ENCODE data around the gene VSTM4.

VSTM4 gene

DNA sequence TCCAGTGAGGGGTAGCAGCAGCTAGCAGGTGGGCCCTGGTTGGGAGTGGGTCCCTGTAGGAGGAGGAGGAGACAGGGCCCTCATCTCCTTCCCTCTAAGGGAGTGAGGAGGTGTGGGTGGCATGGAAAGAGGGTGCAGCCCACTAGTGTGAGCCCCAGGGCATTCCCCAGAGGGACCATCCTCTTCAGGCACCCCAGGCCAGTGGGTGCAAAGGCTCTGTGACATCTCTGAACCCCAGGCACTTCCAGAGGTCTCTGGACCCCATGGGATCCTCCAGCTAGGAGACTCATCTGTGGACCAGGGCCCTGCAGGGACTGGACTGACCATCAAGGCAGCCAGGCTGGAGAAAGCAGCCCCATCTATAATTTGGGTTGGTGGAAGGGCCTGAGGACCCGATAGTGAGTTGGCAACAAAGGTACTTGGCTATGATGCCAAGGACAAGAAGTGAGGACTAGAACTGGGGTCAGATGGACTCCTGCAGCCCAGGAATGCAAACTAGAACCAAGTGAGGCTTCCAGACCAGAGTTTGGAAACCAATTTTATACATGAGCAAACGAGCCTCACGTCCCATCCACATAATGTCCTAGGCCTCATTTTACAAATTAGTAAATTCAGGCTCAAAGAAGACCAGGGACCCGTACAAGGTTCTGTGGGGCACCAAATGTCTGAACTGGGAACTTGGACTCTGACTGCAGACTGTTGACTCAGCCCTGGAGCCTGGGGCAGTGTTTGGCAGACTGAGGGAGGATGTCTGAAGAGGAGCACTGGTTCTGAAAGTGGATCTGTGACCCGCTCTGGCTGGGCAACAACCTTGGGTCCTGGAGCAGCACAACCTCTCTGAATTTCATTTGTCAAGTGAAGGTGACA lies 1.4 kb upstream of the VSTM4 start:
- DNase-seq, result no peak

DNA sequence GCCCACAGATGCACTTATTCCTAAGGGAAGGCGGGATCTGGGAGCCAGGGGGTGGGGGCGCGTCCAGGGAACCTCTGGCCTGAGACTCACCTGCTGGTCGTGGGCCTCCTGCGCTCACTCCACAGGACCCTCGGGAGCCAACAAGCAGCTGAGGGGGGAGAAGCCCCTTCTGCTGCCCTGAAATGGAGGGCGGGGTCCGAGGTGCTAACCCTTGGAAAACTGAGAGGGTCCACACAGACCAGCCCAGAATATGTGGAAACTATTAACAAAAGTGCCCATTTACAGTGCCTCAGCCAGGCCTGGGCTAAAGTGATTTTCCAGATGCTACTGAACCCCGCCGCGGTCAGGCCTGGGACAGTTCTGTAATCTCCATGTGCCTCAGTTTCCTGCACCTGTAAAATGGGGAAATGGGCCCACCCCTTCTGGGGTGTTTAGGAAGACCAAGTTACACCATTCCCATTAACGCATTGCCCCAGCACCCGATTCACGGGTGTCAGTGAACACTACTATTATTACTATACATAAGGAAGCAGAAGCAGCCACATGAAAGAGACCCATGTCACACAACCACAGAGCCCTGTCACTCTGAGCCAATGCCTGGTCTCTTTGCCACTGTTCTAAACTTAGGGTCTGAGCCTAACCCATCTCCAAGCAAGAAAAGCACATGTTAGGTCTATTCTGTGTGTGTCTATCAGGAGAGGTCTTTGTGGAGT lies 630 bp upstream of the VSTM4 start:
- no peak for DNase-seq

DNA sequence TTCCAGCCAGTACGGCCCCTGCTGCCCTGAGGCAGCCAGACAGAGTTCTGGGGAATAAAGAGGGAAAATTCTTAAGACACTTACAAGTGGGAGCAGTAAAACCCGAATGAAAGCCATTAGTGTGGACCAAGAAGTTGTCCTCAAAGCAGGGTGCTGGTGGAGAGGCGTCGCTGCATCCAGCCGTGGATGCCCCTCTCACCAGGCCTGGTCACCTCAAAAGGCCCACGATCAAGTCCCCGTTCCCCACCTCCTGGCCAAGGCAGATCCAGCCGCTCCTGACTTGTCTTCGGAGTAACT lies 656 bp downstream of the VSTM4 start:
- no peak for DNase-seq

DNA sequence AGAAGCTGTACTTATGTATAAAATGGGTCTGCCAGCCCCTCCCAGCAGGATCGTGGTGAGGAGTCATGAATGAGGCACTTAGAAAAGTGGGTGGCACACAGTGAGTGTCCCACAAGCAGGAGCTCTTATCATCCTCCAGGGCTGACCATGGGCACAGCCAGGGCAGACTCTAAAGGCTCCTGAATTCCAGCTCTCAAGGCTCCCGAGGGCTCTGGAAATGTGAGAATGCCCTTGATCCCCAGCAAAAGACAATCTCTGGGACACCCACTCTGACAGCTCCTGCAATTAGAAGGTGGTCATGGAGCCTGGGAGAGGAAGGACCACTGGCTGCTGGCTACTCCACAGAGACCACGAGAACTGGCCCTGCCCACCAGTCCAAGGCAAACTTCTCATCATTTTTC lies 1.6 kb downstream of the VSTM4 start:
- DNase-seq, result no peak

DNA sequence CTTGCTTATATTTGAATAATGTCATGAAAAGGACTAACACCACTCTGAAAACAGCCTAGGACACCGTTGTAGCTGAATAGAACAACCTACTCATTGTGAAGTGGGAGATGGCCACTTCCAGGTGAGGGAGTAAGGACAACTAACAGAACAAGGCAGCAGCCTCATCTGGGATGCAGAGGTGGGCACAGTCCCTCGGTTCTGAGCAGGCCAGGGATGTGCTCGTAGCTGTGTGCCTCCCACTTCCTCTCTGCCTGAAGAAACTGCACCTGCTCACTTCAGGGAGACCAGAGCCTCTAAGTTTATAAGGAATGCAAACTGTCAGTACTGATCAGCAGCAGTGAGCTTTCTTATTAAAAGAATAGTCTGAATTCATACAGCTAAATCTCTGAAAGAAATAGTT lies 2.5 kb downstream of the VSTM4 start:
- no peak for DNase-seq

DNA sequence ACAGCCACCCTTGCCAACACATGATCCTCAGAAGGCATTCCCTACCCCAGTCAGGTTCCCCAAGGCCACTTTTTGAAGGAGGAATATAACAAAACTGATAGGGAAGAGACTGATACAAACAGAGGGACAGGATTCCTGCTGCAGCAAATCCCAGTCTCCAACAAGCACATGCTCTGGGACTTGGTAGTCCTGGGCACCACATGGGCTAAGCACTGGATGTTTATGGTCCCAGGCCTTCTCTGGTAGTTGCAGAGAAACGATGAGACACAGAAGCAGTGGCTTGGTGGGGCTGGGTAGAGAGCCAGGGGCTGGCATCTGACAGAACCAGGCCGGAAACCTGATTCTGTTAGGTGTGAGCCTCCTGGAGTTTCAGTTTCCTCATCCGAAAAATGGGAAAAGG lies 3.2 kb downstream of the VSTM4 start:
- DNase-seq, result no peak

DNA sequence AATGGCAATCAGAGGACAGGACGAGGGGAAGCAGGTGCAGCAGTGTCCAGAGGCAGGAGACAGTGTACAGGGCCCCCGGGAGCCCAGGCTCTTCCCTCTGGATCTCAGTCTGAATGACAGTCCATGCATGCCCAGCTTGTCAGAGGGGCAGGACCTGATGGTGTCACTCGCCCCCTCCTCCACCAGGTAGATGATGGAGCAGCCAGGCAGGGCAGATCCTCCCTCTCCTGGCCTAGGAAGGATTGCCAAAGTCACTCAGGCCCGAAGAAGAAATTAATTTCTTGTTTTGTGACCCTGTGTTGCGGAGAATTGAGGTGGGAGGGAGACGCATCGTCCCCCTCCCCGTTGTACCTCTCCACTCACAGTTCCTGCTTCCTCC lies 4.0 kb downstream of the VSTM4 start:
- DNase-seq, result no peak

DNA sequence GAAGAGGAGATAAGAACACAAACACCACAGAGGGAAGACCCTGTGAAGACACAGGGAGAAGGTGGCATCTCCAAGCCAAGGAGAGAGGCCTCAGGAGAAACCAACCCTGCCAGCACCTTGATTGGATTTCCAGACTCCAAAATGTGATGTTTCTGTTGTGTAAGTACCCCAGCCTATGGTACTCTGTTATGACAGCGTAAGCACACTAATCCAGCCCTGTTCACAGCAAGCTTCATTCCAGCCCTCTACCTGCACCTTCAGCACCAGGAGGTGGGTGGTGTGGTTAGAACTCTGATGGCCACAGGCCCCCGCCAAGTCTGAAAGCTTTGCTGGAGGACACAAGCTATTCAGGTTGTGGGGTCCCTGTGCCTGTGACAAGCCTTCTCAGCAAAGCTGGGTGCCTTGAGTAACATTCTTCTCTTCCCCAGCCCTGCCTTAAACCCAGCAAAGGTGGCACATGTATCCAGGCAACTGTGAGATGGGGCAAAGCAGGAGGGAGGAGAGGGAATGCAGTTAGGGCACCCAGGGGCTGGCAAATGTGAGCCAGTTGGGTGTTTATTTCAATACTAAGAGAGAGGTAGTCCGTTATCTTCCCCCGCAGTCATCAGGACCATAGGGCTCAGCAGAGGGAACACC lies 4.5 kb downstream of the VSTM4 start:
- DNase-seq, result no peak

DNA sequence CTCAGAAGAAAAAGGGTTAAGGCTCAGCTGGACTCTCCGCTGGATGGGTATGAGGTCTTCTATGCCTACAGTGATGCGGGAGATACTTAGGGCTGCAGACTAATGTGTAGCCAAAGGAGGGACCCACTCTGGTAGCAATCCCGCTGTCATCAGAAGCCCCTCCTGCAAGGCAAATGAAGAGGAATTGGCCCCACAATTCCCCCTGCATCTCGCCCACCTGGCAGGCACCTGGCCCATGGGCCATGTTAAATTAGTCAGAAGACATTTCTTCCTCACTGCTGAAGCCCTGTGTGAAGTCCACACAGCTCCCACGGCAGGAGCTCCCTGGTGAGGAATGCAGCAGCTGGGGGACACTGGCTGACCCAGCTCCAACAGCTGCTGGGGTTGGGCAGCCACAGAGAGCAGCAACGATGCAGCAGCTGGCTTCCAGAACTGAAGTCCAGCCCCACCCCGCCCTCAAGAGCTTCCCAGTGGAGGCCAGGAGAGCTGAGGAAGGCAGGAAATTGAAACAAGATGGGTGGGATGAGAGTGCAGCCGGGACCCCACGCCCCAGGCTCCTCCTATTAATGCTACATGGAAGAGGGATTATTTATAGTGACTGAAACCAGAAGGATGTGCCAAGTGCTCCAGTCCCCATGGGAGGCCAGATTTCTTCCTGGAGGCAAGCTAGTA lies 5.5 kb downstream of the VSTM4 start:
- no peak for DNase-seq

DNA sequence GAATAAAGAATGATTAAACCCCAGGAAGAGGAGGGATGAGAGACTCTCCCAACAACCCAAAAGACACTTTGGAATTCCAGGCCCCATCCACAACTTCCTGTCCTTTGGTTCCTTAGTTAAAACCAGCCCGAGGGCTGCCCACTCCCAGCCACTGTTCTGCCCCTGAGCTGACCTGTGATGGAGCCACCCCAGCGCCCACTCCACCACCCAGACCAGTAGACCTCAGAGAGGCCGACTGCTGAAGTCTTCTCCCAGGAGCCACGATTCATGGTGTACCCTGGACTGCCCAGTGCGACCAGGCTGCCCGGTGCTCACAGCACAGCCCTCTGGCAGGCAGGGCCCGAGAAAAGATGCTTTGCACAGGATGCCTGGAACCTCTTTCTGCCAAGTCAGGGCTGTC lies 6.7 kb downstream of the VSTM4 start:
- no peak for DNase-seq

DNA sequence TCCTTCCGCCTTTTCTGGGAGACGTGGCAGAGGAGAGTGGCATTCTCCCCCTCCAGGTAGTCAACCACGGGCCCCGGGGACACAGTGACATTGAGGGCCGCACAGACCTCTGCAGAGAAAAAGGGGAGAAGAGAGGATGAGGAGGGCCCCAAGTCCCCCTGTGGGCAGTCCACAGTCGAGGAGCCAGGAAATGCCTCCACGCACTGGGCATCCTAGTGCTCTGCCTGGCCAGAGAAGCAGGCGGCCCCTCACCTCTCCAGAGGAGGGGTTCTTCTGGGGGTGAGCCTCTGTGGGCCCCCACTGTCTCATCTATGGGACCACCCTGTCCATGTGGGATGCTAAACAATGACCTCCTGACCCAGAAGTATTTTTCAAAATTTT lies 7.4 kb downstream of the VSTM4 start:
- DNase-seq, result no peak

DNA sequence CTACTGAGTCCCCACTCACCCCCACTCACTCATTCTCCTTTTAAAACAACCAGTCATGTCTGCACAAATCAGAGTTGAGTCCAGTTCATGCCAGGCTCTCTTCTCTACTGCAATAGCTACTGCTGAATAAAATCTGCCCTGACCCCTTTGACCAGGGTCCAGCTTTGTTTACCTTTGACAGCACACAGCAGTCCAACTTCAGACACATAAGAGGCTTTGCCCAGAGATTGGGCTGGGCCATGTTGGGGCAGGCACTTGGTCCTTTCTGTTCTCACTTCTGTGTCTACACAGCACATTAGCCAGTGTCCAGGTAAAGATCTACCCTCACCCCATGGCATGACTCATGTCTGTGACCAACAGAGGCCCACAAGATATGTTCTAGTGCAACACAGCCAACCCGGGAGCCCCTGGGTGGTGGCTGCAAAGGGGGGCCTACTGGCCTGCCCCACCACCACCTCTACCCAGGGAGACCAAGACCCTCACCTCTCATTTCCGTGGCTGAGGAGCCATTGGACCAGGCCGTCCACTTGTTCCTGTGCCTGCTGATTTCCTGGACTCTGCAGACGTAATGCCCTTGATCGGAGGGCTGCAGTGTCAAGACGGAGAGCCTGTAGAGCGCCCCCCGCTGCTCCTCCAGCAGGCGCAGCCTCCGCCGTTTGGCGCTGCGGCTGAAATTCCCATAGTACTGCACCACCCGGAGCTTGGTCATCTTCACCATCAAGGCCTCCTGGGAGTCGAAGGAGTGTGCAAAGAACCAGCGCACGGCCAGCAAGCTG lies 8.0 kb downstream of the VSTM4 start:
- DNase-seq, result no peak

DNA sequence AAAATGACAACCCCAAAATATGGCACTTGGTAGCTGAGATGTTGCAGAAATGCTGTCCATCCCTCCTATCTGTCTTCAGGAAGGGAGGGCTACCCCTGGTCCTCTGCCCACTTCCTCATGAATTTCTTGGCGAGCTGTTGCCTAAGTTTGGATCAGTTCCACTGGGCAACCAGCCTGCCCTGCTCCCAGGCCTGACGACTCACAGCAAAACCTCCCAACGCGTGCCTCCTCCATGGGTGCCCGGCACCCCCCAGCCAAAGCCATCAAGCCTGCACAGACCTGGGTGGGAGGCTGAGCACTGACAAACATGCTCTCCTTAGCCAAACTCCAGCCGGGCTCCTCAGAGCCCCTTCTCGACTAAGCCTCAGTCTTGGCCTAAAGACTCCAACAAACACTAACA lies 8.9 kb downstream of the VSTM4 start:
- DNase-seq, result peak in 1 of 2 experiments; percentile 32

DNA sequence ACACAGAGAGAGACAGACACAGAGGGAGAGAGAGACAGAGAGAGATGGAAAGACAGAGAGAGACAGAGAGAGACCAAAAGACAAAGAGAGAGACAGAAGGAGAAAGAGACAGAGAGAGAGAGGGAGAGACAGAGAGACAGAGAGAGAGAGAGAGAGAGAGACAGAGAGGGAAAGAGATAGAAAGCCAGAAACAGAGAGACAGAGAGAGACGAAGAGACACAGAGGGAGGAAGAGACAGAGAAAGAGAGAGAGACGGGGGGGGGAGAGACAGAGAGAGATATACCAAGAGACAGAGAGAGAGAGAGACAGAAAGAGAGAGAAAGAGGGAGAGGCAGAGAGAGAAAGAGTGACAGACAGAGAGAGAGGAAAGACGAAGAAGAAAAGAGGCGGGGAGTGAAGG lies 10.2 kb downstream of the VSTM4 start:
- no peak for DNase-seq

DNA sequence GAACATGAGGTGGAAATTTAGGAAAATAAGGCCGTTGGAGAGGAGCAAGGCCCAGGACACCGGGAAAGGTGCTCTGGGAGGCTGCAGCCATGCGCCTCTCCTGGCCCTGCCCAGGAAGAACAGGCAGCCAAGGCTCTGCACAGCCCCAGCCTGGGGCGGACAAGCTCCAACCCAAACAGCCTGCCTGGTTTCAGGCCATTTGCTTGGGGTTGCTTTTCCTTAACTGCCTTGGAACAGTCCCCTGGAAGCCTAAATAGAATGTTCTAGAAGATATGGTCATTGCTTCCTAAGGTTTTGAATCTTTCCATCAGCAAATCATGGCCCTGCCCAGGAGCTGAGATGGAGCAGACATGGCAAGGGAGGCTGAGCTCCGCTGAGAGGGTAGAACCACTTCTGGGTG lies 11.0 kb downstream of the VSTM4 start:
- no peak for DNase-seq

DNA sequence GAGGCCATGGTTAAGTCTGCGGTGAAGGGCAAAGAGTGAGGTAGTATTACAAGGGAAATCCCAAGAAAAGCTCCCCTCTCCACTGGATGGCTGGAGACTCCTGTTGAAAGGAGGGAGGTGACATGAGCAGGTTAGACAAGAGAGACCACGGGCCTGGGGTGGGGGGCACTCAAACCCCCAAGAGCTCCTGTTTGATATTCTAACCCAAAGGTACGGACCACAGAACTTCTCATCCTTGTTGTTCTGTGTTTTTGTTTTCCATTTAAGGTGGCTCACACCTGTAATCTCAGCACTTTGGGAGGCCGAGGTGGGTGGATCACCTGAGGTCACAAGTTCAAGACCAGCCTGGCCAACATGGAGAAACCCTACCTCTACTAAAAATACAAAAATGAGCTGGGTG lies 11.6 kb downstream of the VSTM4 start:
- DNase-seq, result no peak

DNA sequence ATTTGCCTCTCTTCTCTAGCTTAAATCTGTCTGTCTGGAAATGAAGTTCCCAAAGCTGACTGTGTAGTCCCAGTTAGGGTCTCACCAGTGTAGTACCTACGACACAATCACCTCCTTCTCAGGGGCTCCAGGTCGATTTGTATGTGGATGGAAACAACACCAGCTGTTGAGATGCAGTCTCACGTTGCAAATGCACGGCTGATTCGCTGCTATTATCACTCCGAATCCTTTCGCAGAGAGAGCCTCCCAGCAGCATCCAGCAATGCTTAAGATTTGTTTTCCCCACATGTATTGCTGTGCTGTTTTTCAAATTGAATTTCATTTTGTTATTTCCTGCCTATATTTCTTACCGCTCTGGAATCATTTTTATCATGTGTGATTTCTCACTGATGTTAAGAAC lies 16.3 kb downstream of the VSTM4 start:
- DNase-seq, result no peak

DNA sequence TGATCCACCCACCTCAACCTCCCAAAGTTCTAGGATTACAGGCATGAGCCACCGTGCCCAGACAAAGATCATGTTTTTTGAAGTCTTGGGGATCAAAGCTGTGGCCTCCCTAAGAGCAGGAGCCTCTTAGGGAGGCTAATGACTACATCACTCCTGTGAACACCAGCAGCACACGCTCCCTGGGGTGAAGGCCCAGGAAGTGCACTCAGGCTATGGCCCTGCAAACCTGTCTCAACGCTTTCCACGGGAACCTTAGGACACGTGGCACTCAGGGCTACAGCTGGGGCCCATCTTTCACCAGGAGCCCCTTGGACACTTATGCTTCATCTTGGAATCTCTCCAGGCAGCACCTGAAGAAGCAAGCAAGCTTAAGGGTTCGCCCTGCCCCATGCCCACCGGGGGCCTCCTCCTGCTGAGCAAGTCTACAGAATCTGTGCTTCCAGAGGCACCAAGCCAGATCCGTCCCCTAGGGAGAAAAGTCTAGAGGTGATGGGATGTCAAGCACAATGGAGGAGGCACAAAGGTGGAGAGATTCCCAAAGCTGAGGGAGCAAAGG lies 18.4 kb downstream of the VSTM4 start:
- DNase-seq, result no peak

DNA sequence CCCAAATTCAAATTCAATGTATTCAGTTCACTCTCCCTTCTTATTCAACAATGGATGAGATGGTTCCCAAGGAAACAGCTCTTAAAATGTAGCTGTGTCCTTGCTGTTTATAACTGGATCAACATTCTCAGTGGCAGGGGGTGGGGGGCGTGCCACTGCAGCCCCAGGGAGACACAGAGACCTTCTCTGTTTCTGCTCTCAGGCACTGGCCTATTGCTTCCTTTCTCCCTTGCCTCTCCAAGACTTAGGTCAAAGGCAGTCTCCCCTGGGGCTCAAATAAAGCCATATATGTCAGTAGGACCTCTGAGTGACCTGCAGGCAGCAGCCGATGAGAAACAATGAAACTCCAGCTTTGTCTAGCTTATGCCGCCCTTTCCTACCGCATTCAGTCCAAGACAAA lies 20.7 kb downstream of the VSTM4 start:
- DNase-seq, result no peak

DNA sequence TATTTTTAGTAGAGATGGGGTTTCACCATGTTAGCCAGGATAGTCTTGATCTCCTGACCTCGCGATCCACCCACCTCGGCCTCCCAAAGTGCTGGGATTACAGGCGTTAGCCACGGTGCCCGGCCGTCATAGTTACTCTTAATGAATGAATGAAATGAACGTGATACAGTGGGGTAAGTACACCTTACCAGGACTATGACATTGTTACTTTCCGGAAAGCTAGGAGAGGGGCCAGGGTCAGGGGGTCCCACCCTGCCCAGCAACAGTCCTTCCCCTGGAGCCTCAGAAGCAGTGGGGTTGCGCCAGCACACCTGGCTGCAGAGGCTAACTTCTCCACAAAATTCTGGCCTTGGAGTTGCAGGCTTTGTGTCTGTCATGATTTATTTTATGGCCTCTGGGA lies 21.4 kb downstream of the VSTM4 start:
- DNase-seq, result no peak

DNA sequence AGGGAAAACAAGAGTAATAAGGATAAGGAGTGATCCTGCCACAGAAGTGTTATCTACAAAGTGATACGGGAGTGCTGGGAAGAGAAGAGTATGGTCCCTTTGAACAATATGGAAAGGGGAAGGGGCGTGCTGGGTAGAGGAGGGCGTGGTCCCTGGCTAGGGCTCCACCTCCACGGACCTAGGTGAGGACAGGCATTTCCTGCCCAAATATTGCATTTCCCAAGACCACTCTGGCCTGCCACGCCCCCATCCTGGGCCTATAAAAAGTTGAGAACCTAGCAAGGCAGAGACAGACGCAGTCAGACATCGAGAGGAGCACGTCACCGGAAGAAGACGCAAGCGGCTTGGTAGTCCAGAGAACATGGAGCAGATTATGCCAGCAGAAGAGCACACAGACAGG lies 22.8 kb downstream of the VSTM4 start:
- no peak for DNase-seq

DNA sequence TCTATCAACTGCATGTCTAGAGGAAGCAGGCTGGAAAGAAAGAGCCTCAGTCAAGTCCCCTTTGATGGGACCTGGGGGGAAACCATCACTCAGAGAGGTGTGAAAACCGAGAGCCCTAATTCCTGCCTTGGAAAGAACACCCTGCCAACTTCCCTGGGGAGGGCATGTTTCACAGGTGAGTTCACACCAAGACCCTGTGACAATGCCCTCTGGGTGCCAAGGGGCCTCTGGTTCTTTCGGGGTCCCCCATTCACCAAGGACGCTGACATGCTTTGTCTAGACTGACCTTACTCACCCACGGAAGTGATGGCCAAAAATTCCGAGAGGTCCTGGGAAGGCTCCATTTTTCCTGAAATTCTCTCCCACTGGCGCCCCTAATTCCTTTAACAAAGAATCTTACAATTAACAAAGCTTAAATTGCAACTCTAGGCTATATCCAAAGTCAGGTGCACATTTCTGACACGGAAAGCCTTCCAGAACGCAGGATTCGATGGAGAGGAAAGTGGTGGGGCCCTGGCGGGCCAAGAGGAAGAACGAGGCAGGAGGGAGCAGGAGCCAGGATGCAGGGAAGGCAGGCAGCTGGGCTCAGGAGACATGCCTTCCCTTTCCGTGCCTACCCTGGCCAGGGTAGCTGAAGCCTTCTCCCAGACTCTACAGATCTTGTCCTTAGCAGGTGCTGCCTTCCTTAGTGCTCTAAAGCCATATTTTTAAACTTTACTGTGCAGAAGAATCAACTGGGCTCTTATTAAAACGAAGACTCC lies 23.7 kb downstream of the VSTM4 start:
- no peak for DNase-seq
